BE2C (cell line): Measurements from ENCODE around the gene DENND6B.

Source experiments
- DNase-seq: peaks from one replicate; pipeline ENCODE4 v3.0.0-alpha.2; 2020
- H3K27me3 ChIP-seq: fragments of 250-450 bp; sonication (Bioruptor Pico); 2 replicates; pipeline ENCODE4 v1.5.1; 2020; ENCODE audit warnings: mild to moderate bottlenecking
- H3K36me3 ChIP-seq: fragments of 250-450 bp; sonication (Bioruptor Pico); 2 replicates; pipeline ENCODE4 v1.5.1; 2020; ENCODE audit warnings: mild to moderate bottlenecking
- H3K4me1 ChIP-seq: fragments of 250-450 bp; sonication (Bioruptor Pico); 2 replicates; pipeline ENCODE4 v1.5.1; 2020
- H3K4me3 ChIP-seq: 2 replicates; pipeline ENCODE4 v1.5.1; 2011; ENCODE audit warnings: low read depth, low read length
- H3K9me3 ChIP-seq: fragments of 250-450 bp; sonication (Bioruptor Pico); 2 replicates; pipeline ENCODE4 v1.5.1; 2020
- CTCF ChIP-seq: IDR thresholded peaks from 2 replicates; pipeline ENCODE4 v1.5.1; 2012; ENCODE audit warnings: mild to moderate bottlenecking, low read depth, low read length

The DENND6B gene

DNA sequence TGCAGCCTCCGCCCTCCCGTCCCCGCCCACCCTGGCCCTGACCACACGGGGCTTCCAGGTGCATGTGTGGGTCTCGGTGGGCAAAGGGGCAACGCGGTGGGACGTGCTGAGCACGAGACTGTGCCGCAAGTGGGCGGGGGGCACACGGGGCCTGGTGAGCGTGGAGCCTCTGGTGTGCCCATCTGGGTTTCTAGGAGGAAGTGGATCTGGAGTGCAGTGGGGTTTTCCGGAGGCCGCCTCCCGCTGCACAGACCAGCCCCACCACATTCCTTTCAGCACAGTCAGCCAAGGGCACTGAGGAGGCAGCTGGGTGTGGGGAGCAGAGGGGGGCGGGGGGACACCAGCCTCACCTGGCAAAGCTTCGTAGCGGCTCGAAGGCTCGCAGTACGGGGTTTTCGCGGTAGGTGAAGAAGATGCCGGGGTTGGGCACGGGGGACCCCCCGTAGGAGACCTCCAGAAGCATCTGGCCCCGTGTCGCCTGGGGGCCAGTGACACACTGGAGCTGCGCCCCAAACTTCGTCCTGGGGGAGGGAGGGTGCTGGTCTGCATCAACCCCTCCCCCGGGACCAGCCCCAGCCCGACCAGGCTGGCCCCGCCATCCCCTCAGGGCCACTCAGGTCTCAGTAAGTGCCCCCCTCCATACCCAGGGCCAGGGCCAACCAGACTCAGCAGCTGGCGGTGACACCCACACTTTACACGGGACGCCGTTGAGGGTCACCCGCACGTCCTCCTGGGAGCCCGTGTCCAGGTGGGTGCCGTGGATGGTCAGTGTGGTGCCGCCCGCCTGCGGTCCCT lies 44.3 kb downstream of the DENND6B start:
- no peak for DNase-seq
- Histone ChIP-seq H3K27me3 (no peaks in the 10 kb centered on the region), H3K36me3 (peaks cover 77% of the 10 kb centered on the region), H3K4me1 (no peaks in the 10 kb centered on the region), H3K9me3 (no peaks in the 10 kb centered on the region), H3K4me3 (no peak overlapping the region)
- TF ChIP-seq CTCF = no peak

- H3K4me1 ChIP-seq = no peaks in the 10 kb centered on the region
- H3K27me3 ChIP-seq = no peaks in the 10 kb centered on the region
- H3K4me3 ChIP-seq = no peak overlapping the region
- TF ChIP-seq CTCF = no peak
- no peak for DNase-seq
- H3K36me3 ChIP-seq = peaks cover 75% of the 10 kb centered on the region
- no peaks in the 10 kb centered on the region for H3K9me3 ChIP-seq
Observed at GRCh38 chr22:50281957-50282356, 44.9 kb downstream of the DENND6B start.

GRCh38 chr22:50281384-50281760 lies 45.4 kb downstream of the DENND6B start:
- no peak for TF ChIP-seq CTCF
- peaks cover 75% of the 10 kb centered on the region for H3K36me3 ChIP-seq
- no peak for DNase-seq
- no peaks in the 10 kb centered on the region for H3K4me1 ChIP-seq
- H3K27me3 ChIP-seq = no peaks in the 10 kb centered on the region
- no peak overlapping the region for H3K4me3 ChIP-seq
- H3K9me3 ChIP-seq = no peaks in the 10 kb centered on the region

- TF ChIP-seq CTCF = no peak
- no peaks in the 10 kb centered on the region for H3K4me1 ChIP-seq
- no peaks in the 10 kb centered on the region for H3K27me3 ChIP-seq
- no peaks in the 10 kb centered on the region for H3K9me3 ChIP-seq
- peaks cover 71% of the 10 kb centered on the region for H3K36me3 ChIP-seq
- DNase-seq = no peak
- H3K4me3 ChIP-seq = no peak overlapping the region
Observed at GRCh38 chr22:50280708-50281383, 46.0 kb downstream of the DENND6B start.

DNA sequence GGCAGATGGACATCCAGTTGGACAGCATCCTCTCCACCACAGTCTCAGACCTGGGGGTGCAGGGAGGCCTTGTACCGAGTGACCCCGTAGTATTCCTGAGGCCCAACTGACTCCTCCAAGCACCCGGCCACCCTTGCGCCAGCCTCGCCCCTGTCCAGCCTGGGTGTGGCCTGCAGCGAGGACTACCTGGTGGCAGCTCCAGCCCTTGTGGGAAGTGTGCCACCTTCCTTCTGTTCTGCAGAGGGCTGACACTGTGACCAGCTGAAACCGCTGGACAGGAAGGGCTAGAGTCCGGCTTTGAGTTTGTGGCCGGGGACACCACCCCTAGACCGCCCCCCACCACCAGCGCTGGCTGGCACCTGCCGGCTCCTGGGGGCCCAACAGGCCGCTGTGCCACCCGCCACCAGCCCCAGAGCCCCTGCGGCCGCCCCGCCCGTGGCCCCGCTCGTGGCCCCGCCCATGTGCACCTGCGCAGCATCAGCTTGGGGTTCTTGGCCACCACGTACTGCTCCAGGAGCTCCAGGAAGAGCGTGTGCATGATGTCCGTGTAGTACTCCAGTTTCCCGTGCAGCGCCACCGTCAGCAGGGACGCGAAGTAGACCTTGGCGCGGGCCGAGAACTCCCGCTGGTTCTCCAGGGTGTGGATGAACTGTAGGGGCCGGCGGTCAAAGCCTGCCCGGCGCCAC lies 46.6 kb downstream of the DENND6B start:
- H3K4me1 ChIP-seq = no peaks in the 10 kb centered on the region
- H3K9me3 ChIP-seq = no peaks in the 10 kb centered on the region
- no peak overlapping the region for H3K4me3 ChIP-seq
- H3K27me3 ChIP-seq = no peaks in the 10 kb centered on the region
- DNase-seq = no peak
- H3K36me3 ChIP-seq = peaks cover 73% of the 10 kb centered on the region
- no peak for TF ChIP-seq CTCF
